PC-9 (cell line): ENCODE measurements around the gene AUTS2. TPM values are rescaled to one million over a fixed set of nuclear protein-coding genes. Genes with fewer than 3 reads are reported as not detected.

ENCODE experiments used
- BruUV-seq: library from RNA; stranded (reverse); fragments of 400-500 nt; replicated peaks from 2 replicates; lab custom pipeline; 2021; lab: Mats Ljungman, UMichigan
- CTCF ChIA-PET: fragments of 300-600 bp; sonication (Branson Sonifier 250); formaldehyde crosslinking; loops from one replicate; lab custom pipeline; 2022; ENCODE audit warnings: antibody characterized with exemption; lab: Charles Lee
- POLR2A ChIA-PET: fragments of 300-600 bp; sonication (Branson Sonifier 250); formaldehyde crosslinking; loops from one replicate; lab custom pipeline; 2022; ENCODE audit warnings: antibody characterized with exemption; ENCODE audit not compliant: unreplicated experiment; lab: Charles Lee
- DNase-seq, 2 experiments: peaks; one replicate each; pipeline versions ENCODE4 v3.0.0 to v3.0.0-alpha.2; 2015 to 2022; ENCODE audit warnings: mixed read lengths in 1 of 2
- H2AFZ ChIP-seq: fragments of 200-600 bp; sonication (generic); 2 replicates; pipeline ENCODE4 v1.8.1; 2017; ENCODE audit warnings: antibody characterized with exemption
- H3F3A ChIP-seq: fragments of 200-600 bp; sonication (generic); 2 replicates; pipeline ENCODE4 v1.8.1; 2017; ENCODE audit warnings: antibody characterized with exemption, mild to moderate bottlenecking, low read depth; ENCODE audit not compliant: insufficient read depth
- H3K27ac ChIP-seq: fragments of 200-600 bp; sonication (generic); 2 replicates; pipeline ENCODE4 v1.6.1; 2016; ENCODE audit warnings: mixed run types
- H3K27me3 ChIP-seq: fragments of 200-600 bp; sonication (generic); 2 replicates; pipeline ENCODE4 v1.6.1; 2016; ENCODE audit warnings: low read depth, mixed run types; ENCODE audit not compliant: insufficient read depth
- H3K36me3 ChIP-seq: fragments of 200-600 bp; sonication (generic); 2 replicates; pipeline ENCODE4 v1.6.1; 2016; ENCODE audit warnings: low read depth, mixed run types
- H3K4me1 ChIP-seq: fragments of 200-600 bp; sonication (generic); replicated peaks from 2 replicates; pipeline ENCODE4 v1.6.1; 2016; ENCODE audit warnings: mixed run types; ENCODE audit not compliant: insufficient read depth
- H3K4me2 ChIP-seq: fragments of 200-600 bp; sonication (generic); 2 replicates; pipeline ENCODE4 v1.6.1; 2017; ENCODE audit warnings: mixed run types
- H3K4me3 ChIP-seq: fragments of 200-600 bp; sonication (generic); 2 replicates; pipeline ENCODE4 v1.6.1; 2016; ENCODE audit warnings: mixed run types
- H3K79me2 ChIP-seq: fragments of 200-600 bp; sonication (generic); 2 replicates; pipeline ENCODE4 v1.6.1; 2017; ENCODE audit warnings: low read depth, mixed run types
- H3K9me2 ChIP-seq: fragments of 200-600 bp; sonication (generic); 2 replicates; pipeline ENCODE4 v1.8.1; 2017; ENCODE audit warnings: mild to moderate bottlenecking; ENCODE audit not compliant: insufficient read depth
- H3K9me3 ChIP-seq: fragments of 200-600 bp; sonication (generic); 2 replicates; pipeline ENCODE4 v1.8.1; 2016; ENCODE audit warnings: low read depth; ENCODE audit not compliant: insufficient read depth
- H4K20me1 ChIP-seq: fragments of 200-600 bp; sonication (generic); 2 replicates; pipeline ENCODE4 v1.8.1; 2017; ENCODE audit not compliant: insufficient read depth
- CTCF ChIP-seq: fragments of 200-600 bp; sonication (generic); conservative IDR thresholded peaks from 2 replicates; pipeline ENCODE4 v1.6.1; 2017; ENCODE audit warnings: mixed run types, antibody characterized with exemption, mild to moderate bottlenecking, moderate library complexity
- EZH2 ChIP-seq: fragments of 200-600 bp; sonication (generic); IDR thresholded peaks from 2 replicates; pipeline ENCODE4 v1.8.0; 2017; ENCODE audit warnings: antibody characterized with exemption, low read depth
- intact Hi-C: fragments of 100-400 bp; cut with micrococcal nuclease; formaldehyde crosslinking; loops from one replicate; pipeline ENCODE4 v1.10.0; 2022; ENCODE audit not compliant: unreplicated experiment
- total RNA-seq: library from RNA; stranded (reverse); gene quantifications from 2 replicates; pipeline ENCODE4 v1.2.3, GENCODE V29; 2021

Gene AUTS2
- total RNA-seq, 1 experiment from 2014 or later: not detected

- POLR2A ChIA-PET: no interaction called here
- intact Hi-C loops: no loop called here
- peaks cover 9% of the 10 kb centered on the region for H3K27me3 ChIP-seq
Observed at GRCh38 chr7:70257921-70258320, 659.6 kb downstream of the AUTS2 start.

DNA sequence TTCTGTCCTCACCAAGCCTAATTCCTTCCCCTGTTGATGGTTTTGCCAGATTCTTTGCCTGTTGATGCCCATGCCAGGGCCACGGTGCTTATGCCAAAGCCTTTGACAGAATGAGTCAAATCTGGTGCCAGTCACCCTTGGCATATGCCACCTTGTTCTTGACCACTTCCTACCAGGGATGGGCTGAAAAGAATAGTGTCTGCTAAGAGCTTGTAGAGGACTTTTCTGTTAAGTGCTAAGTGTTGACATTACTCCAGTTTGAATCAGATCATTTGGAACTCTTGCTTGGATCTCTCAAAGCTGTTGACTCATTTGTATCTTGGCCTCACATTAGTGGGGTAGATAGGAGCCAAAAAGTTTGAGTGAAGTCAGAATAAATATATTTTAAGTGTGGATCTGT lies 661.2 kb downstream of the AUTS2 start:
- intact Hi-C loops: no loop called here
- no peak overlapping the region for H3K4me2 ChIP-seq
- no peaks in the 10 kb centered on the region for H3K79me2 ChIP-seq
- no peak for TF ChIP-seq EZH2
- H3K9me2 ChIP-seq: no peaks in the 10 kb centered on the region
- no peaks in the 10 kb centered on the region for H3F3A ChIP-seq
- H4K20me1 ChIP-seq: no peaks in the 10 kb centered on the region
- no peak overlapping the region for H3K27ac ChIP-seq
- H3K9me3 ChIP-seq: no peaks in the 10 kb centered on the region
- peaks cover 9% of the 10 kb centered on the region for H3K27me3 ChIP-seq
- ChIA-PET POLR2A (no interaction called here), CTCF (no interaction called here)
- no peak overlapping the region for H2AFZ ChIP-seq
- DNase-seq: no peak
- H3K4me1 ChIP-seq: no peaks in the 10 kb centered on the region
- no peak overlapping the region for H3K4me3 ChIP-seq
- BruUV-seq: no TSS peak
- H3K36me3 ChIP-seq: no peaks in the 10 kb centered on the region

More at GRCh38 chr7:70257921-70258320, 659.6 kb downstream of the AUTS2 start:
- Histone ChIP-seq H2AFZ (no peak overlapping the region), H4K20me1 (0 out of 2 replicates have a peak, but pooled peaks cover 3% of the 10 kb centered on the region), H3K9me2 (no peaks in the 10 kb centered on the region), H3K36me3 (no peaks in the 10 kb centered on the region), H3K4me2 (no peak overlapping the region), H3K27ac (no peak overlapping the region), H3K4me3 (no peak overlapping the region), H3K4me1 (no peaks in the 10 kb centered on the region), H3F3A (no peaks in the 10 kb centered on the region), H3K9me3 (no peaks in the 10 kb centered on the region), H3K79me2 (no peaks in the 10 kb centered on the region)
- CTCF ChIA-PET: no interaction called here
- DNase-seq: no peak
- TF ChIP-seq CTCF (no peak), EZH2 (no peak)
- no TSS peak for BruUV-seq

GRCh38 chr7:70263471-70264255 lies 665.4 kb downstream of the AUTS2 start:
- H3K4me3 ChIP-seq: no peak overlapping the region
- TF ChIP-seq CTCF (no peak), EZH2 (no peak)
- H4K20me1 ChIP-seq: no peaks in the 10 kb centered on the region
- no peaks in the 10 kb centered on the region for H3K9me2 ChIP-seq
- CTCF ChIA-PET: no interaction called here
- intact Hi-C loops: no loop called here
- no peaks in the 10 kb centered on the region for H3K4me1 ChIP-seq
- no peak overlapping the region for H3K27ac ChIP-seq
- no peak overlapping the region for H3K4me2 ChIP-seq
- H3K27me3 ChIP-seq: peaks cover 5% of the 10 kb centered on the region; the same call in 1 of the 2 replicates
- no peaks in the 10 kb centered on the region for H3K36me3 ChIP-seq
- no peaks in the 10 kb centered on the region for H3K9me3 ChIP-seq
- POLR2A ChIA-PET: no interaction called here
- H3K79me2 ChIP-seq: no peaks in the 10 kb centered on the region
- H2AFZ ChIP-seq: no peak overlapping the region
- no TSS peak for BruUV-seq
- no peak for DNase-seq
- no peaks in the 10 kb centered on the region for H3F3A ChIP-seq
